ENCODE measurements around the gene OR10P1.

The OR10P1 gene

GRCh38 chr12:55675666-55676065 lies 39.0 kb downstream of the OR10P1 start:
- FAIRE-seq, result no peak
- no peak for DNase-seq (ENCODE audit: insufficient read length, low spot score)
- TF ChIP-seq, protein P1, sequence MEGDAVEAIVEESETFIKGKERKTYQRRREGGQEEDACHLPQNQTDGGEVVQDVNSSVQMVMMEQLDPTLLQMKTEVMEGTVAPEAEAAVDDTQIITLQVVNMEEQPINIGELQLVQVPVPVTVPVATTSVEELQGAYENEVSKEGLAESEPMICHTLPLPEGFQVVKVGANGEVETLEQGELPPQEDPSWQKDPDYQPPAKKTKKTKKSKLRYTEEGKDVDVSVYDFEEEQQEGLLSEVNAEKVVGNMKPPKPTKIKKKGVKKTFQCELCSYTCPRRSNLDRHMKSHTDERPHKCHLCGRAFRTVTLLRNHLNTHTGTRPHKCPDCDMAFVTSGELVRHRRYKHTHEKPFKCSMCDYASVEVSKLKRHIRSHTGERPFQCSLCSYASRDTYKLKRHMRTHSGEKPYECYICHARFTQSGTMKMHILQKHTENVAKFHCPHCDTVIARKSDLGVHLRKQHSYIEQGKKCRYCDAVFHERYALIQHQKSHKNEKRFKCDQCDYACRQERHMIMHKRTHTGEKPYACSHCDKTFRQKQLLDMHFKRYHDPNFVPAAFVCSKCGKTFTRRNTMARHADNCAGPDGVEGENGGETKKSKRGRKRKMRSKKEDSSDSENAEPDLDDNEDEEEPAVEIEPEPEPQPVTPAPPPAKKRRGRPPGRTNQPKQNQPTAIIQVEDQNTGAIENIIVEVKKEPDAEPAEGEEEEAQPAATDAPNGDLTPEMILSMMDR (IDR thresholded peaks at IDR 0.05; ENCODE audit: insufficient read depth, missing control alignments), result no peak

DNA sequence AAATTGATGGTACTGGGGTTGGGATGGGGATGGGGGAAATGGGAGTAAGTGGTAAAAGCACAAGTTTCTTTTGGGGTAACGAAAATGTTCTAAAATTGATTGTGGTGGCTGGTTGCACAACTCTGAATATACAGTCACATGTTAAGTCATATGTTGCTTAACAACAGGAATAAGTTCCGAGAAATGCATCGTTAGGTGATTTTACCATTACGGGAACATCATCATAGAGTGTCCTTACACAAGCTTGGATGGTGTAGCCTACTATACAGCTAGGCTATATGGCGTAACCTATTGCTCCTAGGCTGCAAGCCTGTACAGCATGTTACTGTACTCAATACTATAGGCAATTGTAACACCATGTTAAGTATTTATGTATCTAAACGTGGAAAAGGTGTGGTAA lies 40.0 kb downstream of the OR10P1 start:
- FAIRE-seq (no peak), DNase-seq (ENCODE audit: insufficient read length, low spot score) (no peak)
- TF ChIP-seq, protein P1 (IDR thresholded peaks at IDR 0.05; ENCODE audit: insufficient read depth, missing control alignments), result no peak

DNA sequence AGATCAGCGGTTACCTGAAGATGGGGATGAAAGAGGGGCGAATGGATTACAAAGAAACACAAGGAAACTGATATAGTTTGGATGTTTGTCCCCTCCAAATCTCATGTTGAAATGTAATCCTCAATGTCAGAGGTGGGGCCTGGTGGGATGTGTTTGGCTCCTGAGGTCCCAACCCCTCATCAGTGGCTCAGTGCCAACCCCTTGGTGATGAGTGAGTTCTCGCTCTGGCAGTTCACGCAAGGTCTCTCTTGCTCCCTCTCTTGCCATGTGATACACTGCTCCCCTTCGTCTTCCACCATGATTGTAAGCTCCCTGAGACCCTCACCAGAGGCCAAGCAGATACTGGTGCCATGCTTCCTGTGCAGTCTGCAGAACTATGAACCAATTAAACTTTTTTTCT lies 43.0 kb downstream of the OR10P1 start:
- TF ChIP-seq, protein P1 (IDR thresholded peaks at IDR 0.05; ENCODE audit: insufficient read depth, missing control alignments), result no peak
- DNase-seq (ENCODE audit: insufficient read length, low spot score) (no peak), FAIRE-seq (no peak)

- TF ChIP-seq, protein P1 (IDR thresholded peaks at IDR 0.05; ENCODE audit: insufficient read depth, missing control alignments), result peak; percentile 31
Measured at GRCh38 chr12:55681142-55682077, 44.7 kb downstream of the OR10P1 start.

GRCh38 chr12:55682087-55682796 lies 45.5 kb downstream of the OR10P1 start:
- DNase-seq (ENCODE audit: insufficient read length, low spot score), result no peak
- FAIRE-seq, result no peak
- TF ChIP-seq, protein P1 (IDR thresholded peaks at IDR 0.05; ENCODE audit: insufficient read depth, missing control alignments), result no peak

More at GRCh38 chr12:55681142-55682077, 44.7 kb downstream of the OR10P1 start:
- no peak for FAIRE-seq
- no peak for DNase-seq (ENCODE audit: insufficient read length, low spot score)

GRCh38 chr12:55683676-55684075 lies 47.0 kb downstream of the OR10P1 start:
- no peak for FAIRE-seq
- DNase-seq (ENCODE audit: insufficient read length, low spot score), result no peak

More at GRCh38 chr12:55683676-55684075, 47.0 kb downstream of the OR10P1 start:
- TF ChIP-seq, protein P1 (IDR thresholded peaks at IDR 0.05; ENCODE audit: insufficient read depth, missing control alignments), result no peak
